Adrenal gland (tissue), 12 donors: ENCODE measurements around the gene SYCE3. TPM values are rescaled to one million over a fixed set of nuclear protein-coding genes. Genes with fewer than 3 reads are reported as not detected.

Experiments
- DNase-seq, 7 donors: peaks; one replicate each; pipeline ENCODE4 v3.0.0-alpha.2; 2019 to 2020
- H3K27ac ChIP-seq, 5 donors: fragments of 200-600 bp; sonication (generic) in 4 of 5; 1 replicate in 3 of 5; 2 replicates in 2 of 5; pipeline versions ENCODE4 v1.5.1 to v1.8.0; 2016 to 2020; ENCODE audit warnings: mild to moderate bottlenecking in 1 of 5
- H3K27me3 ChIP-seq: fragments of 200-600 bp; 2 replicates; pipeline ENCODE4 v1.8.0; 2021
- H3K36me3 ChIP-seq, 2 donors: fragments of 200-600 bp; replicated peaks in 1 of 2; 1 replicate in 1 of 2; 2 replicates in 1 of 2; pipeline versions ENCODE4 v1.5.1 to v1.8.0; 2018 to 2022
- H3K4me1 ChIP-seq, 2 donors: fragments of 200-600 bp; replicated peaks in 1 of 2; 1 replicate in 1 of 2; 2 replicates in 1 of 2; pipeline versions ENCODE4 v1.5.1 to v1.8.0; 2018 to 2021
- H3K4me3 ChIP-seq, 4 donors: fragments of 200-600 bp; sonication (generic) in 3 of 4; one replicate each; pipeline ENCODE4 v1.5.1; 2016 to 2018
- H3K9me3 ChIP-seq, 3 donors: fragments of 200-600 bp; sonication (generic) in 1 of 3; replicated peaks in 1 of 3; 1 replicate in 2 of 3; 2 replicates in 1 of 3; pipeline versions ENCODE4 v1.5.1 to v1.8.0; 2016 to 2021
- POLR2A ChIP-seq, 2 donors: fragments of 450-650 bp; IDR thresholded peaks; one replicate each; pipeline ENCODE4 v1.6.1; 2017; ENCODE audit warnings: antibody characterized with exemption in 2 of 2, mild to moderate bottlenecking in 2 of 2, moderate library complexity in 1 of 2
- WGBS, 4 donors: extraction: QIAGEN DNeasy Blood & Tissue Kit in 2 of 4; methylation state at CpG; one replicate each; pipeline versions ENCODE4 v1.1.5 to v1.1.7; 2013 to 2017; 5-methylcytosine and 5-hydroxymethylcytosine counted together
- intact Hi-C, 2 donors: fragments of 100-400 bp; cut with DNase I; formaldehyde crosslinking; loops; one replicate each; pipeline versions ENCODE4 v1.14.1 to v1.15.0; 2022 to 2023
- polyA plus RNA-seq, 3 donors: library from polyadenylated mRNA; stranded (reverse); fragments of 200-250 nt in 2 of 3; fragments of 350-450 nt in 1 of 3; fragmentation: Illumina TruSeq in 1 of 3; extraction: RNeasy Lipid Tissue Mini Kit (QIAGEN cat#74804) in 1 of 3; gene quantifications; one replicate each; pipeline ENCODE4 v1.2.3, GENCODE V29; 2013 to 2014
- total RNA-seq, 9 donors: library from RNA; depleted of rRNA in 4 of 9; stranded (reverse); fragments of >200 nt in 4 of 9; fragments of 120-200 nt in 1 of 9; fragmentation: NEBNext Ultra II Directional in 1 of 9; extraction: Animal tissue kit (Norgen Biotek cat#: 25700) in 1 of 9; gene quantifications; one replicate each; pipeline versions ENCODE4 v1.1.0 to v1.2.4, GENCODE V29; 2013 to 2023
- TF ChIP-seq, protein P1 (sequence below), 6 experiments: fragments of 450-650 bp in 4 of 6; fragments of 200-600 bp in 2 of 6; sonication (generic) in 1 of 6; IDR thresholded peaks; 1 replicate in 5 of 6; 2 replicates in 1 of 6; pipeline versions ENCODE4 v1.5.1 to v1.8.0; 2016 to 2021; ENCODE audit warnings: antibody characterized with exemption in 6 of 6, mild to moderate bottlenecking in 2 of 6, moderate library complexity in 1 of 6
- donor health status: healthy with polysubstance abuse.
- donor health status: Bipolar disorder and iron deficiency.
- donor health status: DM: yes; HTN: yes; CAD: no.
- donor health status: DM: no; HTN: no; CAD: no.
- donor health status: DM: no; HTN: no; CAD: no.
- donor health status: DM: yes; HTN: yes; CAD: no.

SYCE3 gene
- total and polyA plus RNA-seq, 12 donors: 0.57 to 7.2 (median 0.87) TPM; not detected in 5

GRCh38 chr22:50530877-50531545, 31.7 kb downstream of the SYCE3 start:
- no peaks in the 10 kb centered on the region for H3K27me3 ChIP-seq
- intact Hi-C loops: no loop called here
- DNase-seq: peak; percentile 78 to 90 (median 86)
- 4 to 5% (median 5%) methylated on average over 37 to 53 of the region's 53 CpGs for WGBS, 4 donors
- H3K4me1 ChIP-seq: peaks cover 25 to 31% of the 10 kb centered on the region in 2 donors
- no peaks in the 10 kb centered on the region for H3K9me3 ChIP-seq
- TF ChIP-seq POLR2A (IDR thresholded peaks at IDR 0.05): peak; percentile 35 to 72
- TF ChIP-seq, protein P1, sequence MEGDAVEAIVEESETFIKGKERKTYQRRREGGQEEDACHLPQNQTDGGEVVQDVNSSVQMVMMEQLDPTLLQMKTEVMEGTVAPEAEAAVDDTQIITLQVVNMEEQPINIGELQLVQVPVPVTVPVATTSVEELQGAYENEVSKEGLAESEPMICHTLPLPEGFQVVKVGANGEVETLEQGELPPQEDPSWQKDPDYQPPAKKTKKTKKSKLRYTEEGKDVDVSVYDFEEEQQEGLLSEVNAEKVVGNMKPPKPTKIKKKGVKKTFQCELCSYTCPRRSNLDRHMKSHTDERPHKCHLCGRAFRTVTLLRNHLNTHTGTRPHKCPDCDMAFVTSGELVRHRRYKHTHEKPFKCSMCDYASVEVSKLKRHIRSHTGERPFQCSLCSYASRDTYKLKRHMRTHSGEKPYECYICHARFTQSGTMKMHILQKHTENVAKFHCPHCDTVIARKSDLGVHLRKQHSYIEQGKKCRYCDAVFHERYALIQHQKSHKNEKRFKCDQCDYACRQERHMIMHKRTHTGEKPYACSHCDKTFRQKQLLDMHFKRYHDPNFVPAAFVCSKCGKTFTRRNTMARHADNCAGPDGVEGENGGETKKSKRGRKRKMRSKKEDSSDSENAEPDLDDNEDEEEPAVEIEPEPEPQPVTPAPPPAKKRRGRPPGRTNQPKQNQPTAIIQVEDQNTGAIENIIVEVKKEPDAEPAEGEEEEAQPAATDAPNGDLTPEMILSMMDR (IDR thresholded peaks at IDR 0.05): no peak
- peak overlapping the region in 3 of 4 donors; percentile 28 to 69 (median 33) for H3K4me3 ChIP-seq
- H3K27ac ChIP-seq: peak overlapping the region; percentile 77 to 95 (median 89)
- no peaks in the 10 kb centered on the region for H3K36me3 ChIP-seq

- Histone ChIP-seq H3K36me3 (no peaks in the 10 kb centered on the region), H3K27me3 (no peaks in the 10 kb centered on the region), H3K4me3 (peak overlapping the region in 2 of 4 donors; percentile 17 to 69), H3K4me1 (peaks cover 26 to 31% of the 10 kb centered on the region in 2 donors), H3K9me3 (no peaks in the 10 kb centered on the region), H3K27ac (peak overlapping the region; percentile 77 to 95 (median 78))
- TF ChIP-seq, protein P1 (IDR thresholded peaks at IDR 0.05): no peak
- TF ChIP-seq POLR2A (IDR thresholded peaks at IDR 0.05): no peak
- no peak for DNase-seq
- intact Hi-C loops: no loop called here
- WGBS, 4 donors: 1 to 4% (median 2%) methylated on average over 8 to 21 of the region's 21 CpGs
Observed at GRCh38 chr22:50530580-50530876, 32.2 kb downstream of the SYCE3 start.

DNA sequence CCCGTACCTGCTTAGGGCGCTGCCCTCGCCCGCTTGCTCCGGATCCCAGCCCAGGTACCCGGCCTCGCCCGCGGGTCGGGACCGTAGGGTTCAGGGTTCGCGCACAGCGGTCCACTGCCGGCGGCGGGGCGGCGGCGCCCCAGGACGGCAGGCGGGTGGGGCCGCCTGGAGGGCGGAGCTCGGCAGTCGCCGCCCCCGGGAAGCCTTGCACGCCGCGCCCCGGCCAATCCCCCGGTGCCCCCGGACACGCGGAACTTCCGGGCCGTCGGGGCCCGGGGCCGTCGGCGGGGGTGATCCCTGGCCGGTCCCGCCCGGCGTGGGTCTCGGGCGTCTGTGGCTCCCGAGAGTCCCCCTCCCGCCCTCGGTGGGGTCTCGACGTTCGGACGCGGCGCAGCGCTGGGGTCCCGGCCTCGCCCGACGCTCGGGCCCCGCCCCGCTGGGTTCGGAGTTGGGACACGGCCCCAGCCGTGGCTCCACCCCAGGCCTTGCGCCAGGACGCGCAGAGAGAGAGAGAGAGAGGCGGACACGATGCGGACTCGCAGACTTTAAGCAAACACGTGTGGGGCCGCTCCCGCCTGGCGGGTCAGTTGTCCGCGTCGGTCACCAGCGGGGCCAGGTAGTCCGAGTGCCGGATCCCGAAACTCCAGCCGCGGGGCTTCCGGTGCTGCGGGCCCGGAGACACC, 32.7 kb downstream of the SYCE3 start, which contains the start of gene TYMP:
Gene TYMP, minus strand, starts transcription at position 116 of the 683 bp plus-strand sequence. CDS start 303 bp downstream, outside the sequence.
- TF ChIP-seq POLR2A (IDR thresholded peaks at IDR 0.05): peak; percentile 17 to 36
- TF ChIP-seq, protein P1 (IDR thresholded peaks at IDR 0.05): no peak
- H3K9me3 ChIP-seq: no peaks in the 10 kb centered on the region
- intact Hi-C loops: no loop called here
- peak within 1 kb of the TSS; percentile 77 to 95 (median 78) for H3K27ac ChIP-seq
- H3K4me1 ChIP-seq: peaks cover 27 to 31% of the 10 kb centered on the region in 2 donors
- peak; percentile 71 to 87 (median 81) for DNase-seq
- H3K27me3 ChIP-seq: no peaks in the 10 kb centered on the region
- peak within 1 kb of the TSS in 2 of 4 donors; percentile 17 to 69 for H3K4me3 ChIP-seq
- 1% methylated on average over 23 to 92 of the region's 92 CpGs; no CpG with 5 or more reads in 1 of the 4 donors for WGBS, 4 donors
- no peaks in the 10 kb centered on the region for H3K36me3 ChIP-seq

DNA sequence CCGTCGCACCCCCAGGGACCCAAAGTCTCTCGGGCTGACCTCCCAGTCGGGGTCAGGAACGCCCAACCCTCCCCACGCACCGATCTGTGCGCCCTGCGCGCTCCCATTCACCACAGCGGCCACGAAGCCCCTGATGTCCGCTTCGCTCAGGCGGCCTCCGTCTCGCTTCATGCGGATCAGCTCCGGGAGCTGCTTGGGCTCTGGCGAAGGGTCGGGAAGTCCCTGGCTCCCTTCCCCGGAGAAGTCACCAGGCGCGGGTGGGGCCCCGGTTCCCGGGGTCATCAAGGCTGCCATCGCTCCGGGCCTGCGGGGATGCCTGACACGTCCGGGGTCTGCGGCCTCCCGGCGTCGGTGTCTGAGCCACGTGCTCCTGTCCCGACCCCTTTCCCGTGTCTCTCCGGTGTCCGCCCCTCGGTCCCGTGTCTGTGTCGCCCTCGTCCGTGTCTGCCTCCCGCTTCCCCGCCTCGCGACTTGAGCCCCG, 33.3 kb downstream of the SYCE3 start:
- Histone ChIP-seq H3K27me3 (no peaks in the 10 kb centered on the region), H3K36me3 (no peaks in the 10 kb centered on the region), H3K27ac (peak overlapping the region in 4 of 5 donors; percentile 77 to 95 (median 84)), H3K9me3 (no peaks in the 10 kb centered on the region), H3K4me3 (peak overlapping the region in 2 of 4 donors; percentile 17 to 69), H3K4me1 (peaks cover 32 to 36% of the 10 kb centered on the region in 2 donors)
- DNase-seq: peak in 5 of 7 donors; percentile 43 to 75 (median 50)
- TF ChIP-seq POLR2A (IDR thresholded peaks at IDR 0.05): no peak
- TF ChIP-seq, protein P1 (IDR thresholded peaks at IDR 0.05): no peak
- 10 to 14% (median 11%) methylated on average over 2 to 50 of the region's 50 CpGs; no CpG with 5 or more reads in 1 of the 4 donors for WGBS, 4 donors
- intact Hi-C loops: no loop called here
